Measurements from ENCODE around the gene CHD2.
"Not testable (repeated sequence)": the region's sequence is repeated elsewhere in the genome, so short reads cannot be mapped to it uniquely, and the experiment has no call there.

Gene CHD2

GRCh38 chr15:93036951-93037819, 137.1 kb downstream of the CHD2 start:
- H3K4me1 ChIP-seq (ENCODE audit: insufficient read depth, low read length), result peaks cover 5% of the 10 kb centered on the region; the same call in 1 of the 2 replicates
- no peak overlapping the region for H3K9ac ChIP-seq (ENCODE audit: low read depth, low read length)
- H3K79me2 ChIP-seq (ENCODE audit: insufficient read depth, low read length), result no peaks in the 10 kb centered on the region
- H3K36me3 ChIP-seq (ENCODE audit: insufficient read depth, low read length), result no peaks in the 10 kb centered on the region
- no peaks in the 10 kb centered on the region for H4K20me1 ChIP-seq (ENCODE audit: insufficient read depth, low read length)
- no peak overlapping the region for H3K27ac ChIP-seq (ENCODE audit: low read length)
- no peak overlapping the region for H3K4me2 ChIP-seq (ENCODE audit: insufficient read depth, low read length)
- ATAC-seq (ENCODE audit: insufficient read depth, low read depth), result no peak
- DNase-seq, result no peak
- H3K27me3 ChIP-seq (ENCODE audit: insufficient read depth, low read length, poor library complexity), result no peaks in the 10 kb centered on the region
- no peaks in the 10 kb centered on the region for H3K9me3 ChIP-seq (ENCODE audit: insufficient read depth, low read length, severe bottlenecking)
- H3K4me3 ChIP-seq (ENCODE audit: low read depth in 1 of 2, low read length in 2 of 2), result no peak overlapping the region
- no peak overlapping the region for H2AFZ ChIP-seq (ENCODE audit: low read depth, low read length)
- no peak for TF ChIP-seq CTCF (IDR thresholded peaks at IDR 0.05; ENCODE audit: borderline replicate concordance, extremely low read depth, low read length, poor library complexity, severe bottlenecking)
- no peak for TF ChIP-seq EZH2 (IDR thresholded peaks at IDR 0.05; ENCODE audit: borderline replicate concordance, low read depth, low read length, severe bottlenecking)

GRCh38 chr15:93037820-93038705, 137.9 kb downstream of the CHD2 start:
- H3K4me3 ChIP-seq (ENCODE audit: low read depth in 1 of 2, low read length in 2 of 2), result no peak overlapping the region
- H3K9ac ChIP-seq (ENCODE audit: low read depth, low read length), result no peak overlapping the region
- no peaks in the 10 kb centered on the region for H4K20me1 ChIP-seq (ENCODE audit: insufficient read depth, low read length)
- no peaks in the 10 kb centered on the region for H3K9me3 ChIP-seq (ENCODE audit: insufficient read depth, low read length, severe bottlenecking)
- no peak for ATAC-seq (ENCODE audit: insufficient read depth, low read depth)
- TF ChIP-seq CTCF (IDR thresholded peaks at IDR 0.05; ENCODE audit: borderline replicate concordance, extremely low read depth, low read length, poor library complexity, severe bottlenecking) (no peak), EZH2 (IDR thresholded peaks at IDR 0.05; ENCODE audit: borderline replicate concordance, low read depth, low read length, severe bottlenecking) (no peak)
- no peaks in the 10 kb centered on the region for H3K79me2 ChIP-seq (ENCODE audit: insufficient read depth, low read length)
- no peak overlapping the region for H3K27ac ChIP-seq (ENCODE audit: low read length)
- no peak overlapping the region for H2AFZ ChIP-seq (ENCODE audit: low read depth, low read length)
- H3K27me3 ChIP-seq (ENCODE audit: insufficient read depth, low read length, poor library complexity), result no peaks in the 10 kb centered on the region
- peaks cover under 1% of the 10 kb centered on the region; the same call in 1 of the 2 replicates for H3K4me1 ChIP-seq (ENCODE audit: insufficient read depth, low read length)
- DNase-seq, result no peak
- H3K4me2 ChIP-seq (ENCODE audit: insufficient read depth, low read length), result no peak overlapping the region
- H3K36me3 ChIP-seq (ENCODE audit: insufficient read depth, low read length), result peaks cover 5% of the 10 kb centered on the region; the same call in 1 of the 2 replicates

- not testable (repeated sequence) for DNase-seq
Observed at GRCh38 chr15:93039562-93040287, 139.6 kb downstream of the CHD2 start.

More at GRCh38 chr15:93039562-93040287, 139.6 kb downstream of the CHD2 start:
- H4K20me1 ChIP-seq (ENCODE audit: insufficient read depth, low read length); H3K27me3 ChIP-seq (ENCODE audit: insufficient read depth, low read length, poor library complexity); H3K4me2 ChIP-seq (ENCODE audit: insufficient read depth, low read length); H3K4me3 ChIP-seq (ENCODE audit: low read depth in 1 of 2, low read length in 2 of 2); H2AFZ ChIP-seq (ENCODE audit: low read depth, low read length); H3K4me1 ChIP-seq (ENCODE audit: insufficient read depth, low read length); H3K9ac ChIP-seq (ENCODE audit: low read depth, low read length); ATAC-seq (ENCODE audit: insufficient read depth, low read depth); H3K79me2 ChIP-seq (ENCODE audit: insufficient read depth, low read length); H3K9me3 ChIP-seq (ENCODE audit: insufficient read depth, low read length, severe bottlenecking); H3K27ac ChIP-seq (ENCODE audit: low read length): not testable (repeated sequence)
- peaks cover 13% of the 10 kb centered on the region for H3K36me3 ChIP-seq (ENCODE audit: insufficient read depth, low read length)
